COLO668 (cell line): ENCODE measurements around the gene CNTN5.
"Not testable (repeated sequence)": the region's sequence is repeated elsewhere in the genome, so short reads cannot be mapped to it uniquely, and the experiment has no call there.

Source experiments
- DNase-seq: peaks from one replicate; lab custom pipeline; 2025; ENCODE audit not compliant: unreplicated experiment; lab: John Stamatoyannopoulos, UW

The CNTN5 gene

DNA sequence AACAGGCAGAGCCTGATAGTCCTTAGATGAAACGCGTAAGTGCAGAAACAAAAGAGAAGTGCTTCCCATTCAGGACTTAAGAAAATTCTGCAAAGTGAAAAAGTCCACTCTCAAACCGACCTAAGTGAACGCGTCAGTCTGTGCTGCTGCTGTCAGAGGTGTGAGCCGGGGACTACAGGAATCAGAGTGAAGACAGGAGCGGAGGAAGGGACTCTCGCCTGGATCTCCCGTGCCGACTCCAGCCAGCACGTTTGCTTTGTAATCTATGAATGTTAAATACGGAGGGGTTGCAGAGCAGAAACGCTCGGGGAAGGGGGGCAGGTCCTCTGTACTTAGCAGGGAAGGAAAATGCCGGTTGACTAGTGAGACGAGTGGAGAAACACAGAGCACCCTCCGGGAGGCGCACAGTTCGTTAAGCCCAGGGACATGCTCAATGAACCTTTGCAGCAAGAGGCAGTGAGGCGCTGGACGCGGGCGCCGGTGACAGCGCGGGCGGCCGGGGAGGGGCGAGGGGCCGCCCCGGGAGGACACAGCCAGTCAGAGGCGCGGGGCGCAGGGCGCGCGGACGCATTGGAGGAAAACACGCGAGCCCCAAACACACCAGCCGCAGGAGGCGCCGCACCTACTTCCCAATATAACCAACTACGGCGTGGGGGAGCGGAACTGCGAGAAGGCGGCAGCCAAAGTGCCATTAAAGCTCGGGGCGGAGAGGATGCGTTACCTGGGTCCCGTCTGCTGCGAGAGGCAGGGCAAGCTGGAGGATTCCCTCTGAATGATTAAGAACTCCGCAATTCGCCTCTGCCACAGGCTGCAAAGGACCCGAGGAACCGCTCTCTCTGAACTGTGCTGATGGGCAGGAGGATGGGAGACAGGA lies at the start of gene CNTN5:
TSS of gene CNTN5 (plus strand) at position 598 of the 874 bp plus-strand sequence.
- no peak for DNase-seq

DNA sequence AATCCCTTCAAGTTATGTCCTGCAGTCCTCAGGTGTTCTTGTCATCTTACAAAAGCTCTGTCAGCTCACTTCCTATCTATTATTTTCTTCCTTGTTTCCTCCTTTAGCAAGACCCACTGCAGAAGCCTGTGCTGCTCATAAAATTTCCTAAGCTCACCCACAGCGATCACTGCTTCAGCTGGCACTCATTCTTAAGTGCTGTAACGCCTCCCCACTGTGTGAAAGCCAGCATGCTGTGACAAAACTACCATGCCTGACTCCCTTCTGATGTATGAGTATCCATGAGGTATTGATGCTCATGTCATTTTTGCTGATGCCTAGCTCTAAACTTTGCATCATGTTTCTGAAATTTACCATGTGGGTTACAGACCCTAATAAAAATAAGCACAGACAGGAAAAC lies 41.5 kb upstream of the CNTN5 start:
- DNase-seq: no peak

DNA sequence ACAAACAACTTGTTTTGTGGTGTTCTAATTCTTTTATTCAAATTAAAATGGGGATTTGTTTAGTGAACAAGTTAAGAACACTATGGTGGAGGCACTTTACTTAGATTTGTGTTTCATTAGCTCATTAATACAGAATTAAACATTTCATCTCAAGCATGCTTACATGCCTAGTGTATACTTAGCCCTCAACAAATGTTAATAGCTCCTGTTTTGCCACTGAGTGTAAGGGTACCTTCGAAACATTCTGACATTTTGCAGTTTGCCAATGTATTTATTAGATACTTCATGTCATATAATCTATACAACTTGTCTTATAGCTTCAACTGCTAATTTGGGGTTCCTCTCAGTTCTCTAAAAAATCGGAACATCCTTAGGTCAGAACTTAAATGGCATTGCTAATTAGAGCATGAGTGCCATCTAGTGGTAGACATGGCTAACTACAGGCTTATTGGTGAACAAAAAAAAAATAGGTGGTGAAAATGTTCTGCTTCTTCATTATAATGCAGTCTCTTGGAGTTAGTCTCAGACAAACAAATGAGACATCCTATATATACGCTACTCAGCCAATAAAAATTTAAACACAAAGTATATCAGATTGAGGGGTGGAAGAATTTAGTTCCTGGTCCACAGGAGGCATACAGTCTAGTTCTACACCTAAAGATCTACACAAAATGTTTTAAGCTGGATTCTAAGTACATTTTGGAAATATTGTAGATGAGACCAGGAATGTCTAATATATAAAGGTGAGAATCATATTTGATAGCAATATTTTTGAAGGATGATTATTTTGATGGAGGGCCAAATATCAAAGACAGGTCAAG lies 4.9 kb upstream of the CNTN5 start:
- DNase-seq: no peak

GRCh38 chr11:99019696-99020095 lies 1.1 kb upstream of the CNTN5 start:
- no peak for DNase-seq

- DNase-seq: no peak
These were observed 16.3 kb downstream of the CNTN5 start for GRCh38 chr11:99037057-99037456.

GRCh38 chr11:99063331-99063730 lies 42.6 kb downstream of the CNTN5 start:
- DNase-seq: no peak

DNA sequence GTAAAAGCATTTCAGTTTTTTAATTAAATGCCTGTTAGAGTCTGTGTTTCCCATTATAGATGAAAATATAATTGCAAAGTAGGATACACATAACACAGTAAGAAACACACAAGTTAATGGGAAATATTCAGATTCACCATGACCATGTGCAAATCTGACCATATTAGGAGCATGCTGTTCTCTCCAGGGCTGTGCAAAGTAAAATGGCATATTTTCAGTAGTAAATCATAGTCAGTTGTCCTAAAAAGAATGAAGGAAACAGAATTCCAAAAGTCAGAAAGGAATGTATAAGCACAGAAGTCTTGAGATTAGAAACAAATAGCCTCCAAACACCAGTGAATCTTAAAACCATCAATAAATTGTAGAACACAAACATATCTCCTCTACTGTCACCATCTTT lies 44.4 kb downstream of the CNTN5 start:
- no peak for DNase-seq

GRCh38 chr11:99066618-99067317 lies 46.0 kb downstream of the CNTN5 start:
- no peak for DNase-seq

- no peak for DNase-seq
These were observed 48.1 kb downstream of the CNTN5 start for GRCh38 chr11:99068832-99069231.

DNA sequence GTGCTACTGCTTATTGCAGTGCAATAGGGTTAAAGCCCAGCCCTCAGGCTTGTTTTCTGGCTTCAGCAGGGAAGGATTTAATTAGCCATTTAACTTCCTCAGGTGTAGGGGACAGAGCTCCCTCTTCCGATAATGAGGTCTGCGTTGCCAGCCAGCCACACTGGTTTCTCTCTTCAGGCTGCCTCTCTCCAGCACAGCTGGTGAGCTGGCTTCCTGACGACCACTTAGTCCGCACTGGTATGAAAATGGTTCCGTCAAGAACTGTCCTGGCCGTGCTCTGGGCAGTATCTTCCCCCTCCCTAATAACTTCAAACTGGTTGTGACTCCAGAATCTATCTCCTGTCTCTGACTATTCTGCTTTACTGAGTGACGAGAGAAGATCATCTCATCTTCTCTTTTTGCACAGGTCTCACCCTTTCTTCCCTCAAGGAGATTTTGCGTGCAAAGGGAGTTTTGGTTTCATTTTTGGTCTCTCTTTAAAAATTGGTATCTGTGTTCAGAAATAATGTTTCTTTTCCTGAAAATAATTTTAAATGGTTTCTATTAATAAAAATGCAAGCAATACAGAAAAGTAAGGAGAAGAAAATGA lies 49.2 kb downstream of the CNTN5 start:
- DNase-seq: no peak

DNA sequence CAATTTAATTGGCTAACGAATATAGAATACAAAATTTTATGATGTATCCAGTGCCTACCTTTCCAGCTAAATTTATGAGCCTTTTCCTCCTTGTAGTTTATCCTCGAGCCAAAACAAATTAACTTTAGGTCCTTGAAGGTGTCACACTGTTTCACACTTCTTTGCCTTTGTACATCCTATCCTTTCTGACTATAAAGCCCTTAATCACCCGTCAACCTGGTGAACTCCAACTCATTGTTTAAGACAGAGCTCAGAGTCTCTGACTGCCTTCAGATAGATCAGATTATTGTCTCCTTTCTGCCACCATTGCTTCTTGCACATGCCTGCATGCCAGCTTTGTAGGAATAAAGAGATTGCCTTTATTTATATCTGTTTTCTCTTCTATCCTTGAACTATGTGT lies 58.8 kb downstream of the CNTN5 start:
- DNase-seq: no peak

GRCh38 chr11:99080154-99080553 lies 59.4 kb downstream of the CNTN5 start:
- DNase-seq: no peak

GRCh38 chr11:99098258-99098657 lies 77.5 kb downstream of the CNTN5 start:
- DNase-seq: no peak

GRCh38 chr11:99098751-99099150 lies 78.0 kb downstream of the CNTN5 start:
- DNase-seq: no peak

GRCh38 chr11:99117603-99118002 lies 96.9 kb downstream of the CNTN5 start:
- no peak for DNase-seq

DNA sequence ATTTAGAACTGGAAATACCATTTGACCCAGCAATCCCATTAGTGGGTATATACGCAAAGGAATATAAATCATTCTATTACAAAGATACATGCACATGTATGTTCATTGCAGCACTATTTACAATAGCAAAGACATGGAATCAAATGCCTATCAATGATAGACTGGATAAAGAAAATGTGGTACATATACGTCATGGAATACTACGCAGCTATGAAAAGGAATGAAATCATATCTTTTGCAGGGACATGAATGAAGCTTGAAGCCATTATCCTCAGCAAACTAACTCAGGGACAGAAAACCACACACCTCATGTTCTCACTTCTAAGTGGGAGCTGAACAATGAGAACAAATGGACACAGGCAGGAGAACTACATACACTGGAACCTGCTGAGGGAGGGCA lies 113.1 kb downstream of the CNTN5 start:
- not testable (repeated sequence) for DNase-seq

DNA sequence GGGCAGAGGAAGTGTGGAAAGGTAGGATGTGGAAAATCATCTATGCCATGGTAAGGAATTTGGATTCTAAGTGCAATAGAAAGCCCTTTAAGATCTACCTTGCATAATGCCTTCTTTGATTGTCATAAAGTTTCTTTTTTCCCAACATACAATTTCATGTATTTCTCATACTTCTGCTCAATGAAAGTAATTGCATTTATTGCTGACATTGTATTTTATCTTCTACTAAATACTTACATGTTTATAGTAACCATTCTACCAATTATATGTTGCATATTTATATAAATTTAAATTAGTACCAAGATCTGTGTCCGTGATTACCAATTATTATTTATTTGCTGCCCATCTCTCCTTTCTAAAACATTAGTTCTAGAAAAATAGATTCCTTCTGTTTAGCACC lies 114.8 kb downstream of the CNTN5 start:
- no peak for DNase-seq

GRCh38 chr11:99142237-99142636 lies 121.5 kb downstream of the CNTN5 start:
- DNase-seq: no peak

GRCh38 chr11:99148352-99148751 lies 127.6 kb downstream of the CNTN5 start:
- DNase-seq: no peak

- no peak for DNase-seq
These were observed 133.5 kb downstream of the CNTN5 start for GRCh38 chr11:99154277-99154676.

- DNase-seq: no peak
These were observed 139.7 kb downstream of the CNTN5 start for GRCh38 chr11:99160447-99160846.
